Epithelial cell of proximal tubule (primary cell): ENCODE measurements around the gene RGL2. TPM values are rescaled to one million over a fixed set of nuclear protein-coding genes. Genes with fewer than 3 reads are reported as not detected.

Experiments
- DNase-seq: peaks from one replicate; pipeline ENCODE4 v3.0.0-alpha.2; 2011; ENCODE audit warnings: low read depth
- H3K4me3 ChIP-seq: 2 replicates; pipeline ENCODE4 v1.5.1; 2011; ENCODE audit warnings: low read depth, mild to moderate bottlenecking, low read length
- CTCF ChIP-seq: conservative IDR thresholded peaks from 2 replicates; pipeline ENCODE4 v1.5.1; 2012; ENCODE audit warnings: low read depth, mild to moderate bottlenecking, low read length
- total RNA-seq: library from RNA; depleted of rRNA; stranded (reverse); fragments of >200 nt; gene quantifications from 2 replicates; pipeline ENCODE4 v1.2.3, GENCODE V29; 2015

The RGL2 gene
- total RNA-seq, 1 donor from 2014 or later, result 46.8 TPM

GRCh38 chr6:33315793-33316602, 17.3 kb upstream of the RGL2 start:
- no peak overlapping the region for H3K4me3 ChIP-seq
- no peak for TF ChIP-seq CTCF
- DNase-seq, result no peak

GRCh38 chr6:33314943-33315792, 16.4 kb upstream of the RGL2 start:
- no peak for TF ChIP-seq CTCF
- H3K4me3 ChIP-seq, result peak overlapping the region; percentile 74
- no peak for DNase-seq

GRCh38 chr6:33314515-33314942, 15.8 kb upstream of the RGL2 start:
- no peak for DNase-seq
- TF ChIP-seq CTCF, result no peak
- H3K4me3 ChIP-seq, result peak overlapping the region; percentile 74

GRCh38 chr6:33313709-33314514, 15.2 kb upstream of the RGL2 start, which contains the start of gene TAPBP:
TSS of gene TAPBP (minus strand) at chr6:33314078. CDS start at chr6:33314041, 37 bp downstream.
- no peak for DNase-seq
- peak within 1 kb of the TSS; percentile 74 for H3K4me3 ChIP-seq
- no peak for TF ChIP-seq CTCF

- H3K4me3 ChIP-seq, result peak overlapping the region; percentile 74
- no peak for DNase-seq
- no peak for TF ChIP-seq CTCF
These were observed 14.5 kb upstream of the RGL2 start for GRCh38 chr6:33313105-33313708.
